Motor neuron (in vitro differentiated cells): ENCODE results near the gene PLD3. TPM values are rescaled to one million over a fixed set of nuclear protein-coding genes. Genes with fewer than 3 reads are reported as not detected.
"Not testable (repeated sequence)": the region's sequence is repeated elsewhere in the genome, so short reads cannot be mapped to it uniquely, and the experiment has no call there.

Experiments
- ATAC-seq, 8 experiments: fragments of 200-7000 bp; cut with Tn5 transposase; replicated peaks in 6 of 8; 2 replicates each; pipeline ENCODE4 v1.8.0; 2021; ENCODE audit warnings: mild to moderate bottlenecking in 8 of 8, moderate library complexity in 8 of 8
- H3K27ac ChIP-seq, 2 donors: fragments of 250-450 bp; sonication (Bioruptor Pico); 2 replicates each; pipeline ENCODE4 v1.9.0; 2021; ENCODE audit warnings: antibody characterized with exemption in 2 of 2, mild to moderate bottlenecking in 2 of 2, moderate library complexity in 1 of 2
- H3K4me1 ChIP-seq, 2 donors: fragments of 250-450 bp; sonication (Bioruptor Pico); replicated peaks in 1 of 2; 2 replicates each; pipeline ENCODE4 v1.6.1; 2021; ENCODE audit warnings: antibody characterized with exemption in 2 of 2, mild to moderate bottlenecking in 2 of 2, moderate library complexity in 1 of 2
- H3K4me3 ChIP-seq, 5 donors: fragments of 250-450 bp; sonication (Bioruptor Pico); 2 replicates each; pipeline ENCODE4 v1.9.0; 2021; ENCODE audit warnings: antibody characterized with exemption in 5 of 5, mild to moderate bottlenecking in 5 of 5, moderate library complexity in 4 of 5
- WGBS, 10 experiments: fragments of 450-650 bp; shearing (Covaris generic); methylation state at CpG; one replicate each; pipeline ENCODE4 v1.0.0; 2022; 5-methylcytosine and 5-hydroxymethylcytosine counted together
- in situ Hi-C, 9 experiments: fragments of 400-800 bp; cut with MboI; loops; one replicate each; pipeline ENCODE4 v1.15.0; 2021; ENCODE audit warnings: low sequenced_read_pairs in 9 of 9, low pct_unique_long_range_greater_than_20kb in 2 of 9; ENCODE audit not compliant: unreplicated experiment in 9 of 9
- total RNA-seq, 8 experiments: library from RNA; unstranded; fragments of 300-600 nt; gene quantifications; 2 replicates each; pipeline versions ENCODE4 v1.2.3 to v1.2.4, GENCODE V29; 2022

PLD3 gene
- total RNA-seq, 8 experiments from 2014 or later = 119 to 604 (median 360) TPM

- 39 to 75% (median 52%) methylated on average over 2 of the region's 3 CpGs; no CpG with 5 or more reads in 7 of the 10 experiments for WGBS, 10 experiments
- H3K27ac ChIP-seq = no peak overlapping the region
- no peak overlapping the region for H3K4me3 ChIP-seq
- ATAC-seq = peak in 2 of 8 experiments; percentile 24 to 37
- H3K4me1 ChIP-seq = peaks cover 3 to 4% of the 10 kb centered on the region in 2 donors
- in situ Hi-C loops = no loop called here
Observed at GRCh38 chr19:40400559-40400958, 52.1 kb downstream of the PLD3 start.

- in situ Hi-C loops = no loop called here
- Histone ChIP-seq H3K4me1 (peaks cover 3 to 4% of the 10 kb centered on the region in 2 donors), H3K27ac (peak overlapping the region in 1 of 2 donors; percentile 37), H3K4me3 (peak overlapping the region in 4 of 5 donors; percentile 16 to 40 (median 33))
- 0 to 6% (median 0%) methylated on average over 1 to 4 of the region's 41 CpGs; no CpG with 5 or more reads in 6 of the 10 experiments for WGBS, 10 experiments
- peak; percentile 68 to 87 (median 73) for ATAC-seq
Observed at GRCh38 chr19:40403262-40403984, 54.9 kb downstream of the PLD3 start.

GRCh38 chr19:40407714-40408597 is 59.5 kb downstream of the PLD3 start:
- in situ Hi-C loops = no loop called here
- no peak overlapping the region for H3K27ac ChIP-seq
- ATAC-seq = no peak
- H3K4me1 ChIP-seq = peaks cover 0 to 8% of the 10 kb centered on the region in 2 donors
- WGBS, 10 experiments = 20 to 100% (median 90%) methylated on average over 1 to 6 of the region's 22 CpGs; no CpG with 5 or more reads in 3 of the 10 experiments
- no peak overlapping the region for H3K4me3 ChIP-seq

- WGBS, 10 experiments = 64 to 100% (median 87%) methylated on average over 1 to 5 of the region's 8 CpGs; no CpG with 5 or more reads in 4 of the 10 experiments
- H3K4me3 ChIP-seq, ATAC-seq, in situ Hi-C loops, H3K27ac ChIP-seq: not testable (repeated sequence)
- peaks cover 0 to 13% of the 10 kb centered on the region in 2 donors for H3K4me1 ChIP-seq
Observed at GRCh38 chr19:40408598-40408925, 60.1 kb downstream of the PLD3 start.

GRCh38 chr19:40410030-40410389 is 61.5 kb downstream of the PLD3 start:
- no peak overlapping the region for H3K27ac ChIP-seq
- no peak overlapping the region for H3K4me3 ChIP-seq
- ATAC-seq = peak in 3 of 8 experiments; percentile 22 to 33 (median 23)
- H3K4me1 ChIP-seq = peaks cover 0 to 14% of the 10 kb centered on the region in 2 donors
- 47 to 50% methylated on average over 1 to 2 of the region's 9 CpGs; no CpG with 5 or more reads in 8 of the 10 experiments for WGBS, 10 experiments
- in situ Hi-C loops = no loop called here

GRCh38 chr19:40411125-40411842 is 62.8 kb downstream of the PLD3 start:
- H3K27ac ChIP-seq = no peak overlapping the region
- no peak overlapping the region for H3K4me3 ChIP-seq
- in situ Hi-C loops = no loop called here
- WGBS, 10 experiments = 20 to 87% (median 70%) methylated on average over 1 to 10 of the region's 16 CpGs; no CpG with 5 or more reads in 5 of the 10 experiments
- peak in 4 of 8 experiments; percentile 8 to 46 (median 14) for ATAC-seq
- peaks cover 0 to 14% of the 10 kb centered on the region in 2 donors for H3K4me1 ChIP-seq

GRCh38 chr19:40411958-40412499 is 63.5 kb downstream of the PLD3 start:
- in situ Hi-C loops = no loop called here
- no peak overlapping the region for H3K27ac ChIP-seq
- no peak overlapping the region for H3K4me3 ChIP-seq
- WGBS, 10 experiments = 40 to 83% (median 75%) methylated on average over 1 to 7 of the region's 8 CpGs; no CpG with 5 or more reads in 3 of the 10 experiments
- H3K4me1 ChIP-seq = peaks cover 0 to 14% of the 10 kb centered on the region in 2 donors
- no peak for ATAC-seq

- Histone ChIP-seq H3K4me1 (peaks cover 0 to 14% of the 10 kb centered on the region in 2 donors), H3K4me3 (no peak overlapping the region), H3K27ac (no peak overlapping the region)
- WGBS, 10 experiments = 50 to 100% (median 71%) methylated on average over 1 to 3 of the region's 4 CpGs; no CpG with 5 or more reads in 3 of the 10 experiments
- no peak for ATAC-seq
- in situ Hi-C loops = no loop called here
Observed at GRCh38 chr19:40412866-40413265, 64.4 kb downstream of the PLD3 start.

GRCh38 chr19:40413291-40413845 is 64.9 kb downstream of the PLD3 start, which contains the start of gene PRX:
Gene PRX (minus strand): TSS chr19:40413378. CDS start chr19:40407932, 5,446 bp downstream.
- no peak within 1 kb of the TSS for H3K27ac ChIP-seq
- in situ Hi-C loops = no loop called here
- ATAC-seq = peak in 5 of 8 experiments; percentile 13 to 50 (median 35)
- H3K4me1 ChIP-seq = peaks cover 0 to 14% of the 10 kb centered on the region in 2 donors
- 0 to 82% (median 58%) methylated on average over 1 to 7 of the region's 18 CpGs; no CpG with 5 or more reads in 3 of the 10 experiments for WGBS, 10 experiments
- no peak within 1 kb of the TSS for H3K4me3 ChIP-seq

GRCh38 chr19:40414542-40415535 is 66.3 kb downstream of the PLD3 start:
- 60 to 100% (median 100%) methylated on average over 1 to 6 of the region's 21 CpGs; no CpG with 5 or more reads in 3 of the 10 experiments for WGBS, 10 experiments
- ATAC-seq = peak in 2 of 8 experiments; percentile 16 to 42
- H3K4me1 ChIP-seq = peaks cover 0 to 10% of the 10 kb centered on the region in 2 donors
- no peak overlapping the region for H3K27ac ChIP-seq
- in situ Hi-C loops = no loop called here
- no peak overlapping the region for H3K4me3 ChIP-seq

- no peak overlapping the region for H3K27ac ChIP-seq
- ATAC-seq = no peak
- H3K4me1 ChIP-seq = peaks cover 0 to 6% of the 10 kb centered on the region in 2 donors
- H3K4me3 ChIP-seq = no peak overlapping the region
- in situ Hi-C loops = no loop called here
- 63 to 100% (median 96%) methylated on average over 1 to 2 of the region's 2 CpGs; no CpG with 5 or more reads in 4 of the 10 experiments for WGBS, 10 experiments
Observed at GRCh38 chr19:40415768-40416167, 67.3 kb downstream of the PLD3 start.
